Right renal cortex interstitium (tissue), 3 donors: ENCODE measurements around the gene NSMF. TPM values are rescaled to one million over a fixed set of nuclear protein-coding genes. Genes with fewer than 3 reads are reported as not detected.

ENCODE experiments used
- DNase-seq, 3 donors: peaks; one replicate each; pipeline ENCODE4 v3.0.0-alpha.2; 2013; ENCODE audit warnings: low read depth in 3 of 3, low spot score in 2 of 3
- polyA plus RNA-seq, 3 donors: library from polyadenylated mRNA; unstranded; fragments of 120-200 nt; gene quantifications; one replicate each; pipeline ENCODE4 v1.2.1, GENCODE V29; 2013; ENCODE audit not compliant: insufficient read length in 3 of 3

NSMF gene
- polyA plus RNA-seq, 3 donors, result 51.0 to 58.8 (median 57.3) TPM

GRCh38 chr9:137492464-137493363, 33.6 kb upstream of the NSMF start:
- DNase-seq, result no peak

- DNase-seq, result no peak
Observed at GRCh38 chr9:137491735-137492432, 32.8 kb upstream of the NSMF start.

- no peak for DNase-seq
Observed at GRCh38 chr9:137490532-137491186, 31.5 kb upstream of the NSMF start.

- no peak for DNase-seq
Observed at GRCh38 chr9:137488906-137489305, 29.8 kb upstream of the NSMF start.

DNA sequence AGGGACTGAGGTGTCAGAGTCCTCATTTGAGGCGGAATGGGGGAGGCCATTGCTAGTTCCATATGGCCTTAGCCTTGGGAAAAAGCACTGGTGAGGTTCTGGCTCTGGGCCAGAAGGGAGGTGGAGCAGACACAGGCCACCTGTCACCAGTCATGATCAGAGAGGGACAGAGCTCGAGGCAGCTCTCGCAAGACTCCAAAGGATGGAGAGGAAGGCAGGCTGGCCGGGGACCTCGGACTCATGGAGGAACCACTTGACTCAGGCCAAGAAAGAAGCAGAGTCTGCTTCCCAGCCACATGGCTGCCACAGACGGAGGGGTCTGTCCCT, 29.2 kb upstream of the NSMF start:
- DNase-seq, result no peak

DNA sequence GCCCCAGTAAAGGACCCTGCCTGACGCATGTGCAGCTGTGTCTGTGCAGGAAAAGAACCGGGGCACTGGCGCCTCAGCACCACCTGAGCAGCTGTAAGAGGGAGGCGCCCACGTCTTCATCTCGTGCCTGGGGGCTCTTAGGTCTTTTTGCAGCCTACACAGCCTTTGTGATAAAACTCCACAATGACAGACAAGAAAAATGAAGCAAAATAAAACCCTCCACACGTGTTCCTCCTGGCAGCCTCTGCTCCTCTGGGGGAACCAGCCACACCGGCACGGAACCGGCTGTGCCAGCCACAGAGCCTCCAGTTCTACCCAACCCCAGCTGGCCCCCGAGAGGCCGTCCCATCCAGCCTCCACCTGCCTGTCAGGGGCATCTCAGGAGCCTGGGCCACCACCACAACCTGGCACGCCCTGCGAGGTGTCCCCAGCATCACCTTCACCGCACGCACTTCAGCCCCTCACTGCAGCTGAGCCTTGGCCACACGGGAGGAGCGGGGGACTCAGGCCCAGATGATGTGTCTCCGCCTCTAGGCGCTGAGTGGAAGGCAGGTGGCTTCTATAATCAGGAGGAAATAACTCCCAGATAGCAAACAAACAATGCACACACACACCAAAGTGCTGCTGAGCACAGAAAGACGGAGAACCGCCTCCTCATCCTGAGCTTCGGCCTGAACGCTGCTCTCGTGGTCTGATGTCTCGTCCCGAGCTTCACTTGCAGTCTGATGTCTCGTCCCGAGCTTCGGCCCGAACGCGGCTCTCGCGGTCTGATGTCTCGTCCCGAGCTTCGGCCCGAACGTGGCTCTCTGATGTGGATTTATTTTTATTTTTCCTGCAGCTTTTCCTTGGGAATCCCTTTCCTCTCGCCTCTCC, 28.6 kb upstream of the NSMF start:
- no peak for DNase-seq

- no peak for DNase-seq
Observed at GRCh38 chr9:137486545-137487453, 27.7 kb upstream of the NSMF start.

DNA sequence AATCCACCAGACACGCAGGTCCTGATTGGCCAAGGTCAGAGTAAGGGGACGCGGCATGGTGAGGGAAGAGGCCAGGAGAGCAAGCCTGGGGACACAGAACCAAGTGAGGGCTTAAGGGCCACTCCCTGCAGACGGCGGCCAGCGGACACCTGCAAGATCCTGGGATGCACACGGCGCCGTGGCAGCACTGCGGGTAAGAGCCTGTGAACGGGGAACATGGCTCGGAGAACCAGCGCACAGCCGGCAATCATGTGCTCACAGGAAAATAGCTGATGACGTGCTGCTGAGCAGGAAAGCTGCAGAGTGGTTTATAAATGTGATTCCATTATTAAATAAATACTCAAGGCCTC, 27.0 kb upstream of the NSMF start:
- DNase-seq, result no peak

DNA sequence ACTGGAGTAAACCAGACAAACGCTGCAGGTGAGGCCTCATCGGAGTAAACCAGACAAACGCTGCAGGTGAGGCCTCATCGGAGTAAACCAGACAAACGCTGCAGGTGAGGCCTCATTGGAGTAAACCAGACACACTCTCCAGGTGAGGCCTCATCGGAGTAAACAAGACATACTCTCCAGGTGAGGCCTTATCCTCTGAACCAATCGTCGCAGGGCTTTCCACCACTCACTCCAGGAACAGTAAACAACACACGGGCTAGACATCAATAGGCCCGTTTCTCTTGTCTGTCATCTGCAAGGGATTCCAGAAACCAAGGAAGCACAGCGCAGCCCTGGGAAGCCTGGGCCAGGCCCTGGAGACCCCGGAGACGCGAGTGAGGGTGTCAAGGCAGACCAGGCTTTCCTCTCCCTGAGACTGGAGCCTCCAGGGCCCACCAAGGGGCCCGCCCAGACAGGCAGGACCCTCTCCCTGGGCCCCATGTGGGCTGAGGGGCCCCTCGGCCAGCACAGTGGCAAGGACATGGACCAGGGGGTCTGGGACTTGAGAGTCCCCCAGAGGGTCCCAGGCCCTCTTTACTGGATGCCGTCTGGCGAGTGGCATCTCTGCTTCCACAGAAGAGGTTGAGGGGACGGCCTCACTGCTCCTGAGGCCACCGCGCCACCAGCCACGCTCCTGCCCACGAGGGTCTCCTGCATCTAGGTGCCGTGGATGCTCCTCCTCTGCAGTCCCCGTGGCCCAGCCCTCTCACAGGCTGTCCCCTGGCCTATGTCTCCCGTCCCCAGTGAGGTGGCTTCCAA, 26.4 kb upstream of the NSMF start:
- no peak for DNase-seq

DNA sequence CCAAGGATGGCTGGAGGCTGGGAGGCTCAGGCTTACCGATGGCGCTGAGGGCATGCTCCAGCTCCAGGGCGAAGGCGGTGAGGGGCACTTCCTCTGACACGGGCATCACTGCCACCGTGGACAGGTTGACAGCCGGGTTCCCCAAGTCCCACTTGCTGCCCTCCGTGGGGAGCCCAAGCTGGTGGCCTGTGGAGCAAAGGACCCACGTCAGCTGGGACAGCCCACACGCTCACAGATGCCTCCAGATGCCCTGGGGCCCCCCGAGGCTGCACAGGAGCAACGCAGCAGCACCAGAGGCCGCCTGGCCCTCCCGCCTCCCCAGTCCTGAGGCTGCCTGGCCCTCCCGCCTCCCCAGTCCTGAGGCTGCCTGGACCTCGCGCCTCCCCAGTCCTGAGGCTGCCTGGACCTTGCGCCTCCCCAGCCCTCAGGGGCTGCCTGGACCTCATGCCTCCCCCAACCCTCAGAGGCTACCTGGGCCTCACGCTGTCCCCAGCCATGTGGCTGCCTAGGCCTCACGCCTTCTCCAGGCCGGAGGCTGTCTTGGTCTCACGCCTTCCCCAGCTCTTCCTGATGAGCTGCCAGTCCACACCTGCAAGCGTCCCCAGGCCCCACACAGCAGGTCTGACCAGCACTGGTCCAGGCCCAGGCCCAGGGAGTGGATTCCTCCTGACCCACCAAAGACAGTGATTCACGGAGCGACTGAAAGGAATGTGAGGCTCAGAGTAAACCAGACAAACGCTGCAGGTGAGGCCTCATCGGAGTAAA, 25.6 kb upstream of the NSMF start:
- no peak for DNase-seq

DNA sequence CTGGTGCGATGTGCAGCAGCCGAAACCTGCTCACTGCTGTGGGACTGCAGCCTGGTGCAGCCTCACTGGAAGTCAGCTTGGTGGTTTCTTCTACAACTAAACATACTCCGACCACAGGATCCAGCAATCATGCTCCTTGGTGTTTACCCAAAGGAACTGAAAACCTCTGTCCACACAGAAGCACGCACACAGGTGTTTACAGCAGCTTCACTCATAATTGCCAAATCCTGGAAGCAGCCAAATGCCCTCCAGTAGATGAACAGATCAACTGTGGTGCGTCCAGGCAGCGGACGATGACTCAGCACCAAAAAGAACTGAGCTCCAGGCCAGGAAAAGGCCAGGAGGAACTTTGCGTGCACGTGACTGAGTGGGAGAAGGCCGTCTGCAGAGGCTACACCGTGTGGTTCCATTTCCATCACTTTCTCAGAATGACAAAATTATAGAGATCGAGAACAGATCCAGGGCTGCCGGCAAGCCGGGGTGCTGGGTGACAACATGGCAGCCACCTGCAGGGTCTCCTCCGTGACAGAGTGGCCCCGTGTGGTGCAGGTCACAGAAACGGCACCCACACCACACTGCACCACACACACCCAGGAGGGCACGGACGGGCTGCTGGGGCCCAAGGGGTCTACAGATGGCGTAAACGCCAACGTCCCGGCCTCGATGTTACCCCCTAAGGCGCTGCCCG, 23.1 kb upstream of the NSMF start:
- DNase-seq, result no peak

- DNase-seq, result no peak
Observed at GRCh38 chr9:137480686-137481683, 21.9 kb upstream of the NSMF start.

- DNase-seq, result no peak
Observed at GRCh38 chr9:137479892-137480685, 21.0 kb upstream of the NSMF start.

- no peak for DNase-seq
Observed at GRCh38 chr9:137478962-137479861, 20.1 kb upstream of the NSMF start.

- no peak for DNase-seq
Observed at GRCh38 chr9:137478613-137478961, 19.5 kb upstream of the NSMF start.
